BE2C (cell line): ENCODE results near the gene HAL.
A peak's percentile ranks its signal among the peaks of the same experiment; 100 is the strongest.

ENCODE experiments used
- DNase-seq: peaks from one replicate; pipeline ENCODE4 v3.0.0-alpha.2; 2020
- H3K27me3 ChIP-seq: fragments of 250-450 bp; sonication (Bioruptor Pico); 2 replicates; pipeline ENCODE4 v1.5.1; 2020; ENCODE audit warnings: mild to moderate bottlenecking
- H3K36me3 ChIP-seq: fragments of 250-450 bp; sonication (Bioruptor Pico); 2 replicates; pipeline ENCODE4 v1.5.1; 2020; ENCODE audit warnings: mild to moderate bottlenecking
- H3K4me1 ChIP-seq: fragments of 250-450 bp; sonication (Bioruptor Pico); 2 replicates; pipeline ENCODE4 v1.5.1; 2020
- H3K4me3 ChIP-seq: 2 replicates; pipeline ENCODE4 v1.5.1; 2011; ENCODE audit warnings: low read depth, low read length
- H3K9me3 ChIP-seq: fragments of 250-450 bp; sonication (Bioruptor Pico); 2 replicates; pipeline ENCODE4 v1.5.1; 2020
- CTCF ChIP-seq: IDR thresholded peaks from 2 replicates; pipeline ENCODE4 v1.5.1; 2012; ENCODE audit warnings: mild to moderate bottlenecking, low read depth, low read length

The HAL gene

GRCh38 chr12:95955549-95956159, 40.5 kb downstream of the HAL start:
- Histone ChIP-seq H3K36me3 (no peaks in the 10 kb centered on the region), H3K4me3 (no peak overlapping the region), H3K9me3 (no peaks in the 10 kb centered on the region), H3K27me3 (no peaks in the 10 kb centered on the region), H3K4me1 (no peaks in the 10 kb centered on the region)
- no peak for DNase-seq
- no peak for TF ChIP-seq CTCF

DNA sequence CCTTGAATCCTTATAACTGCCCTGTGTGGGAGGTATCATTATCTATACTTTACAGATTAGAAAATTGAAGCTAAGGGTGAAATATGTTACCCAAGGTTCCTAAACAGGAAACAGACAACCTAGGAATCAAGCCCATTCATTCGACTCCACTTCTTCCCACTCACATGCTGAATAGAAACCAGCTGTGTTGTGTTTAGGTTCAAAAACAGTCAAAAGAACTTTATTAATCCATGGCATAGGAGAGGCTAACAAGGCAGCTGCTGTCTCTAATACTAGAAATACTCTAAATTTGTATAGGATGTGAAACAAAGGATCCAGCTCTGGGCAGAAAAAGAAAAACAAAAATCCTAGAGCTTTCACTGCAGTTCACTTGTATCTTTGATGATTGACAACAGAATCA, 43.1 kb downstream of the HAL start:
- no peak for TF ChIP-seq CTCF
- H3K4me3 ChIP-seq = no peak overlapping the region
- no peak for DNase-seq
- H3K9me3 ChIP-seq = no peaks in the 10 kb centered on the region
- H3K27me3 ChIP-seq = peaks cover 10% of the 10 kb centered on the region
- H3K4me1 ChIP-seq = no peaks in the 10 kb centered on the region
- H3K36me3 ChIP-seq = no peaks in the 10 kb centered on the region

GRCh38 chr12:95951515-95951914, 44.6 kb downstream of the HAL start:
- H3K9me3 ChIP-seq = no peaks in the 10 kb centered on the region
- no peak overlapping the region for H3K4me3 ChIP-seq
- H3K4me1 ChIP-seq = no peaks in the 10 kb centered on the region
- H3K27me3 ChIP-seq = peaks cover 10% of the 10 kb centered on the region
- no peaks in the 10 kb centered on the region for H3K36me3 ChIP-seq
- TF ChIP-seq CTCF = no peak
- no peak for DNase-seq

GRCh38 chr12:95949477-95950206, 46.5 kb downstream of the HAL start:
- Histone ChIP-seq H3K4me1 (no peaks in the 10 kb centered on the region), H3K4me3 (no peak overlapping the region), H3K9me3 (no peaks in the 10 kb centered on the region), H3K36me3 (no peaks in the 10 kb centered on the region), H3K27me3 (peaks cover 14% of the 10 kb centered on the region)
- TF ChIP-seq CTCF = no peak
- no peak for DNase-seq

DNA sequence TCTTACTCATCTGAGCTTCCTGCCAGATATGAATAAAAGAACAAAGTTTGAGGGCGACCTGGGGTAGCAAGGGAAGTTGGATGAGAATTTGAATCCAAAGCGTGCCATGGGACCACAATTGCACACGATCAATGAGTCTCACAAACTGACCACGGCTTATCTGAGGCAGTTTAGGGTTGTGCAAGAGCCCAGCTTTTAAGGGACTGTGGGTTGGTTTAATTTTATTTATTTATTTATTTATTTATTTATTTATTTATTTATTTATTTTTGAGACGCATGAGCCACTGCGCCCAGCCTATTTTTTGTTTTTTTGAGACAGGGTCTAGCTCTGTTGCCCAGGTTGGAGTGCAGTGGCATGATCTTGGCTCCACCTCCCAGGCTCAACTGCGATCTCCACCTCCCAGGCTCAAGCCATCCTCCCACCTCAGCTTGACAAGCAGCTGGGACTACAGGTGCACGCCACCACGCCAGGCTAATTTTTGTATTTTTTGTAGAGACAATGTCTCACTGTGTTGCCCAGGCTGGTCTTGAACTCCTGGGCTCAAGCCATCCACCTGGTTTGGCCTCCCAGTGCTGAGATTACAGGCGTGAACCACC, 51.9 kb downstream of the HAL start:
- no peak for TF ChIP-seq CTCF

GRCh38 chr12:95943330-95943842, 52.8 kb downstream of the HAL start, which contains the start of gene AMDHD1:
Gene AMDHD1, plus strand, starts transcription at chr12:95943331. Its CDS starts 68 bp downstream, at chr12:95943399.
- H3K36me3 ChIP-seq = no peaks in the 10 kb centered on the region
- peak; percentile 84 for DNase-seq
- no peaks in the 10 kb centered on the region for H3K9me3 ChIP-seq
- H3K27me3 ChIP-seq = peaks cover 4% of the 10 kb centered on the region
- H3K4me3 ChIP-seq = peak within 1 kb of the TSS; percentile 93
- H3K4me1 ChIP-seq = no peaks in the 10 kb centered on the region
- TF ChIP-seq CTCF = peak; percentile 26

More for the DNA sequence above, 51.9 kb downstream of the HAL start:
- DNase-seq = no peak
- no peaks in the 10 kb centered on the region for H3K4me1 ChIP-seq
- no peaks in the 10 kb centered on the region for H3K36me3 ChIP-seq
- H3K27me3 ChIP-seq = peaks cover 4% of the 10 kb centered on the region
- no peaks in the 10 kb centered on the region for H3K9me3 ChIP-seq
- H3K4me3 ChIP-seq = no peak overlapping the region
